Measurements from ENCODE around the gene ARHGAP4. TPM values are rescaled to one million over a fixed set of nuclear protein-coding genes. Genes with fewer than 3 reads are reported as not detected.
A peak's percentile ranks its signal among the peaks of the same experiment; 100 is the strongest.

ARHGAP4 gene
- total RNA-seq, 6 donors from 2014 or later: 33.4 to 353 (median 82.6) TPM

DNA sequence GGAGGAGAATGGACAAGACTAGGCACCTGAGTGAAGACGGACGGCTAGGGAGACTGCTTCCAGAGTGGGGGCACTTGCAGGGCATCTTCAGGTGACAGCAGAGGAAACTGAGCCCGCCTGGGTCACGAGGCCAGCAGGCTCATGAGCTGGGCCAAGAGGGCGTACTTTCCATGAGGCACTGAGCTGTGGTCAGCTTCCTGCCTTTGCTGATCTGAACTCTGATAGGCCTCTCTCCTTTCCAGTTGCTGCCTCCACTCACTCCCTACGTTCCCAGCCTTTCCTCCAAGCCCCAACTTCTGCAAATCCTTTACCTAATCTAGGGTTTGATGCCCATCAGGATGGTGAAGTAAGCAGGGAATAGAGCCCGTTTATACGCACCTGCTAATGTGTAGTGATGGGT, 38.7 kb downstream of the ARHGAP4 start:
- Histone ChIP-seq H3K36me3 (no peaks in the 10 kb centered on the region), H3K27me3 (peaks cover 0 to 36% (median 3%) of the 10 kb centered on the region in 4 donors), H3K4me3 (no peak overlapping the region), H3K27ac (no peak overlapping the region), H3K9me3 (no peaks in the 10 kb centered on the region), H3K4me1 (peaks cover 0 to 14% (median 3%) of the 10 kb centered on the region in 4 donors)
- DNase-seq: no peak
- ATAC-seq (ENCODE audit: low FRiP score in 2 of 2): no peak
- WGBS, 2 donors: 42 to 68% methylated on average over 2 to 8 of the region's 8 CpGs
- TF ChIP-seq EP300 (IDR thresholded peaks at IDR 0.05) (no peak), POLR2AphosphoS5 (IDR thresholded peaks at IDR 0.05) (no peak), POLR2A (IDR thresholded peaks at IDR 0.05) (no peak)
- TF ChIP-seq, protein P1, sequence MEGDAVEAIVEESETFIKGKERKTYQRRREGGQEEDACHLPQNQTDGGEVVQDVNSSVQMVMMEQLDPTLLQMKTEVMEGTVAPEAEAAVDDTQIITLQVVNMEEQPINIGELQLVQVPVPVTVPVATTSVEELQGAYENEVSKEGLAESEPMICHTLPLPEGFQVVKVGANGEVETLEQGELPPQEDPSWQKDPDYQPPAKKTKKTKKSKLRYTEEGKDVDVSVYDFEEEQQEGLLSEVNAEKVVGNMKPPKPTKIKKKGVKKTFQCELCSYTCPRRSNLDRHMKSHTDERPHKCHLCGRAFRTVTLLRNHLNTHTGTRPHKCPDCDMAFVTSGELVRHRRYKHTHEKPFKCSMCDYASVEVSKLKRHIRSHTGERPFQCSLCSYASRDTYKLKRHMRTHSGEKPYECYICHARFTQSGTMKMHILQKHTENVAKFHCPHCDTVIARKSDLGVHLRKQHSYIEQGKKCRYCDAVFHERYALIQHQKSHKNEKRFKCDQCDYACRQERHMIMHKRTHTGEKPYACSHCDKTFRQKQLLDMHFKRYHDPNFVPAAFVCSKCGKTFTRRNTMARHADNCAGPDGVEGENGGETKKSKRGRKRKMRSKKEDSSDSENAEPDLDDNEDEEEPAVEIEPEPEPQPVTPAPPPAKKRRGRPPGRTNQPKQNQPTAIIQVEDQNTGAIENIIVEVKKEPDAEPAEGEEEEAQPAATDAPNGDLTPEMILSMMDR (IDR thresholded peaks at IDR 0.05): no peak

DNA sequence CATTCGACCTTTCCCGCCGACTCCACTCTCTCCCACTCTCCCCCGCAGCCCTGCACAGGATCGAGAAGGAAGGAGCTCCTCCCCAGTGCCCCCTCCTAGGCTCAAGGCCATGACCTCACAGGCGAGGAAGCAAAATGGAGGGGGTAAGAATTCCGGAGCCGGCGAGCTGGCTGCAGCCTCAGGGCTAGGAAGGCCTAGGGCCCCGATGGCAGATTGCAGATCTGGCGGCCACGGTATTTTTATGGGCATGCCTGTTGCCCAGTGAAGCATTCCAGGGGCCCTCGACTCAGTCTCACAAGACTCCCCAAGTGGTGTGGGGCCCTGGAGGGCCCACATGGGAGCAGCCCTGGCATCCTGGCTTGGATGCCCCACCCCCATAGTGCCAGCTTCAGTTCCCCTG, 39.1 kb downstream of the ARHGAP4 start:
- Histone ChIP-seq H3K36me3 (no peaks in the 10 kb centered on the region), H3K9me3 (no peaks in the 10 kb centered on the region), H3K4me3 (no peak overlapping the region), H3K4me1 (peaks cover 0 to 14% (median 3%) of the 10 kb centered on the region in 4 donors), H3K27ac (no peak overlapping the region), H3K27me3 (peaks cover 0 to 36% (median 3%) of the 10 kb centered on the region in 4 donors)
- DNase-seq (no peak), ATAC-seq (ENCODE audit: low FRiP score in 2 of 2) (no peak)
- TF ChIP-seq POLR2AphosphoS5 (IDR thresholded peaks at IDR 0.05) (no peak), EP300 (IDR thresholded peaks at IDR 0.05) (no peak), POLR2A (IDR thresholded peaks at IDR 0.05) (no peak)
- TF ChIP-seq, protein P1 (IDR thresholded peaks at IDR 0.05): no peak
- 33 to 44% methylated on average over 9 to 12 of the region's 13 CpGs for WGBS, 2 donors

DNA sequence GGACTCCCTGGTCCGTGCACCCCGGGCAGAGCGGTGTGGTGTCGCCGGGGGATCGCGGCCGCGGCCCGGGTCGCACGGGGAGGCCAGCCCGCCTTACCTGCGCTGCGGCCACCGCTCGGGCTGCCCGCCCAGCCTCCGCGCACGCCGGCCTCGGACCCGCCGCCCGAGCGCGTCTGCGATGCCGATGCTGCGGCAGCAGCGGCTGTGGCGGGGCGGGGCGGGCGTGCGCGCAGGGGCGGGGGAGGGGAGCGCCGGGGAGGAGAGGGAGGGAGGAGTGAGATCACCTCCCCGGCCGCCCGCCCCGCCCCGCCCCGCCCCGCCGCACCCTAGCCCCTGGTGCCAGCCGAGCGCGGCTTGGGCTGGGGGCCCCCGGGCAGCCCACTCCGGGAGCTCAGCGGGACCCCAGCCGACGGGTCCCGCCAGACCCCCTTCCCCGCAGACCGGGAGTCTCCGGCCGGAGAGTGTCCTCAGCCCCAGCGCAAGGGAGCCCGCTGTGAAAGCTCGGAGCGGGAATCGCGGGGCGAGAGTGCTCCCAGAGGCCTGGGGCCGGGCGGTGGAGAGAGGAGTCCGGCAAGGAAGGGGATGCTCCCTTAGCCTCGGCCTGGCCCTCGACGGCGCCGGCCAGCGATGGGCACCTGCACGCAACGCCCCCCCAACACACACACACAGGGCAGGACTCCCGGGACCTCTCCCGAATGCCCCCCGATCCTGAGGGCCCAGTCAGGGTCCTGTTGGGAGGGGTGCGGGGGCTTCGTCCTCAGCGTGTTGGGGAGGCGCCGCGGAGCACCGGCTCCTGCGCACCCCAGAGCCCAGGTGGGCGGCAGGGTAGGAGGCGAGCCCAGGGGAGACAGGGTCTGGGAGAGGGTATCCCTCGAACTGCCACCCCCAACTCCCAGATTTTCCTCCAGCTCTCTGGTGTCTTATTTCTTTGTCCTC, 39.8 kb downstream of the ARHGAP4 start, which contains the start of gene L1CAM:
Gene L1CAM, minus strand, starts transcription at position 206 of the 936 bp plus-strand sequence. CDS start 10,337 bp downstream, outside the sequence.
- Histone ChIP-seq H3K27ac (no peak within 1 kb of the TSS), H3K4me1 (peaks cover 0 to 14% (median 3%) of the 10 kb centered on the region in 4 donors), H3K4me3 (peak within 1 kb of the TSS in 3 of 4 donors; percentile 10 to 20 (median 14)), H3K27me3 (peaks cover 0 to 36% (median 3%) of the 10 kb centered on the region in 4 donors), H3K9me3 (no peaks in the 10 kb centered on the region), H3K36me3 (no peaks in the 10 kb centered on the region)
- WGBS, 2 donors: 14 to 22% methylated on average over 1 to 33 of the region's 94 CpGs
- ATAC-seq (ENCODE audit: low FRiP score in 2 of 2) (no peak), DNase-seq (no peak)
- TF ChIP-seq EP300 (IDR thresholded peaks at IDR 0.05): no peak
- TF ChIP-seq POLR2A (IDR thresholded peaks at IDR 0.05): no peak
- TF ChIP-seq, protein P1 (IDR thresholded peaks at IDR 0.05): no peak
- no peak for TF ChIP-seq POLR2AphosphoS5 (IDR thresholded peaks at IDR 0.05)

DNA sequence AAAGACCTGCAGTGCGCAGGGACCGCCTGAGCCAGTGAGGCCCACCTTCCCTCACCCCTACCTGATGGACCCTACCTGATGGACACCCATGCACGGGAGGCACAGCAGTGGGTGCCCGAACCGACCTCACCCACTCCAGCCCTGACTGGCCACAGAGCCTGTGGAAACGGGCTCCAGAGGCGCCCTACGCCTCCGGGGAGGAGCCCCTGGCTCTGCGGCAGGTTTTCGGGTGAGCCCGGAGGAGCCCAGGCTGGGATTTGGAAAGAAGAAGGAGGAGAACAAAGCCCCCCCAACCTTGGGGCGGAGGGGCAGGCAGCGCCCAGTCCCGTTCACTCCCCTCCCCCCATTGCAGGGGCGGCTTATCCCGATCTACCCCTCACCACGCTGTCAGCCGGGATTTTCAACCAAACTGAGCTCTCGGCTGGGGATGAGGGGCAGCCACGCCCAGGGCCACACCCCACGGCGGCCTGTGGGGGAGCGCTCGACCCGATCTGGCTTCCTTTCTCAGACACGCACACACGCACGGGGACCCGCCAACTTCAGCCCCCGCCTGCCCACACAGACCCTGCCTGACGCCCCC, 40.8 kb downstream of the ARHGAP4 start:
- DNase-seq: no peak
- 18 to 43% methylated on average over 3 to 31 of the region's 32 CpGs for WGBS, 2 donors
- H3K4me1 ChIP-seq: peaks cover 0 to 14% (median 3%) of the 10 kb centered on the region in 4 donors
- peaks cover 0 to 36% (median 3%) of the 10 kb centered on the region in 4 donors for H3K27me3 ChIP-seq
- no peak for TF ChIP-seq EP300 (IDR thresholded peaks at IDR 0.05)
- H3K27ac ChIP-seq: no peak overlapping the region
- no peaks in the 10 kb centered on the region for H3K36me3 ChIP-seq
- H3K4me3 ChIP-seq: peak overlapping the region in 3 of 4 donors; percentile 8 to 14 (median 10)
- no peaks in the 10 kb centered on the region for H3K9me3 ChIP-seq
- ATAC-seq (ENCODE audit: low FRiP score in 2 of 2): no peak

DNA sequence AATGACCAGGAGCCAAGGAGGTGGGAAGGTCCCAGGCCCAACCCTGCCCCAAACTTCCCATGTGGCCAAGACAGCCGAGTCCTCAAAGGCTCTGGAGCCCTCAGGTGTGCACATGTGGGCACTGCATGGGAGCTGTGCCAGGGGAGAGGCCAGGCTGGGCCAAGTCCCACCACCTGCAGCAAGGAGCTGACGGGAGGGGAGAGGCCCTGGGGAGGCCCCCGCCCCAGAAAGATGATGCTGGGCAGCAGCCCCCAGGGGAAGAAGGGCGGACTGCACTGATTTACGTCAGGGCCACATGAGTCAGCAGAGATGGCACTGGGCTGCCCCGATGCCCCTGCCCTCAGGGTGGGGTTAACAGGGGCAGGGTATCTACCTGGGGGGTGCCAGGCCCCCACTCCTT, 41.5 kb downstream of the ARHGAP4 start:
- no peak for ATAC-seq (ENCODE audit: low FRiP score in 2 of 2)
- DNase-seq: no peak
- Histone ChIP-seq H3K4me3 (no peak overlapping the region), H3K9me3 (no peaks in the 10 kb centered on the region), H3K27me3 (peaks cover 0 to 42% (median 3%) of the 10 kb centered on the region in 4 donors), H3K27ac (no peak overlapping the region), H3K36me3 (no peaks in the 10 kb centered on the region), H3K4me1 (peaks cover 0 to 14% (median 3%) of the 10 kb centered on the region in 4 donors)
- TF ChIP-seq POLR2A (IDR thresholded peaks at IDR 0.05) (no peak), POLR2AphosphoS5 (IDR thresholded peaks at IDR 0.05) (no peak), EP300 (IDR thresholded peaks at IDR 0.05) (no peak)
- TF ChIP-seq, protein P1 (IDR thresholded peaks at IDR 0.05): no peak
- WGBS, 2 donors: 59% methylated on average over 6 of the region's 6 CpGs; no CpG with 5 or more reads in 1 of the 2 donors

All from upper lobe of left lung (tissue), 6 donors.